ENCODE measurements around the gene SYT5.

DNA sequence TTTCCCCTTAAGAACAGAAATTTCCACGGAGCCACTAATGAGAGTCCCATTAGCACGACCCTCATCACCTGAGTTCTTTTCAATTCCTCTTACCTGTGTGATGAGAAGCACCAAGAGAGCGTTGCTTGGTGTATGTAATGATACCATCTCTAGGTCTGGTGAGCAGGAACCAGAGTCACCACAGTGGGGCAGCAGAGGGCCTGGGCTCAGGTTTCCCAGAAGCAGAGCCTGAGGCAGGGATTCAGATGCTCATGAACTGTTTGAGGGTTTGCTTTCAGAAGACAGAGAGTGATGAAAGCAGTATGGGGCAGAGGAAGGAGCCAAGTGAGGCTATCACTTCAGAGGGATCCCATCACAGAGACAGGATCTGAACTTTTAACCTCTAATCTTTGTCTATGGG lies 32.4 kb upstream of the SYT5 start:
- TF ChIP-seq, protein P1, sequence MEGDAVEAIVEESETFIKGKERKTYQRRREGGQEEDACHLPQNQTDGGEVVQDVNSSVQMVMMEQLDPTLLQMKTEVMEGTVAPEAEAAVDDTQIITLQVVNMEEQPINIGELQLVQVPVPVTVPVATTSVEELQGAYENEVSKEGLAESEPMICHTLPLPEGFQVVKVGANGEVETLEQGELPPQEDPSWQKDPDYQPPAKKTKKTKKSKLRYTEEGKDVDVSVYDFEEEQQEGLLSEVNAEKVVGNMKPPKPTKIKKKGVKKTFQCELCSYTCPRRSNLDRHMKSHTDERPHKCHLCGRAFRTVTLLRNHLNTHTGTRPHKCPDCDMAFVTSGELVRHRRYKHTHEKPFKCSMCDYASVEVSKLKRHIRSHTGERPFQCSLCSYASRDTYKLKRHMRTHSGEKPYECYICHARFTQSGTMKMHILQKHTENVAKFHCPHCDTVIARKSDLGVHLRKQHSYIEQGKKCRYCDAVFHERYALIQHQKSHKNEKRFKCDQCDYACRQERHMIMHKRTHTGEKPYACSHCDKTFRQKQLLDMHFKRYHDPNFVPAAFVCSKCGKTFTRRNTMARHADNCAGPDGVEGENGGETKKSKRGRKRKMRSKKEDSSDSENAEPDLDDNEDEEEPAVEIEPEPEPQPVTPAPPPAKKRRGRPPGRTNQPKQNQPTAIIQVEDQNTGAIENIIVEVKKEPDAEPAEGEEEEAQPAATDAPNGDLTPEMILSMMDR (IDR thresholded peaks at IDR 0.05): peak; percentile 25 to 41 (median 31)
- TF ChIP-seq EP300 (IDR thresholded peaks at IDR 0.05; ENCODE audit: low read depth) (no peak), POLR2A (IDR thresholded peaks at IDR 0.05) (no peak), POLR2AphosphoS5 (IDR thresholded peaks at IDR 0.05) (no peak)

Measured in transverse colon (tissue), 4 donors.